Activated CD8-positive, alpha-beta T cell treated with anti-CD3 and anti-CD28 coated beads for 36 hours (primary cell): Measurements from ENCODE around the gene RHD. TPM values are rescaled to one million over a fixed set of nuclear protein-coding genes. Genes with fewer than 3 reads are reported as not detected.
A peak's percentile ranks its signal among the peaks of the same experiment; 100 is the strongest.
"Not testable (repeated sequence)": the region's sequence is repeated elsewhere in the genome, so short reads cannot be mapped to it uniquely, and the experiment has no call there.

Experiments
- ATAC-seq: fragments of 200-7000 bp; cut with Tn5 transposase; one replicate; pipeline ENCODE4 v1.10.0; 2021; ENCODE audit warnings: mild to moderate bottlenecking, moderate library complexity
- CTCF ChIA-PET: fragments of 350-600 bp; sonication (Branson Sonifier 250); formaldehyde crosslinking; loops from one replicate; lab custom pipeline; 2021; ENCODE audit warnings: antibody characterized with exemption; lab: Charles Lee
- POLR2A ChIA-PET: fragments of 350-600 bp; sonication (Branson Sonifier 250); formaldehyde crosslinking; loops from one replicate; lab custom pipeline; 2021; ENCODE audit warnings: antibody characterized with exemption; lab: Charles Lee
- DNase-seq: peaks from one replicate; pipeline ENCODE4 v3.0.0-alpha.2; 2020
- H3K27ac Mint-ChIP-seq: one replicate; pipeline ENCODE4 v1.8.0; 2021; ENCODE audit warnings: mild to moderate bottlenecking, mixed read lengths
- H3K27me3 Mint-ChIP-seq: one replicate; pipeline ENCODE4 v1.8.0; 2021; ENCODE audit warnings: mixed read lengths
- H3K36me3 Mint-ChIP-seq: one replicate; pipeline ENCODE4 v1.8.0; 2021; ENCODE audit warnings: low read depth, mixed read lengths
- H3K4me1 Mint-ChIP-seq: one replicate; pipeline ENCODE4 v1.8.0; 2021; ENCODE audit warnings: low read depth, mixed read lengths
- H3K4me3 Mint-ChIP-seq: one replicate; pipeline ENCODE4 v1.8.0; 2021; ENCODE audit warnings: mild to moderate bottlenecking, moderate library complexity, mixed read lengths
- H3K9me3 Mint-ChIP-seq: one replicate; pipeline ENCODE4 v1.8.0; 2021; ENCODE audit warnings: mixed read lengths
- intact Hi-C: fragments of 100-400 bp; cut with micrococcal nuclease; formaldehyde crosslinking; loops from one replicate; pipeline ENCODE4 v1.10.0; 2022
- total RNA-seq, 2 experiments: library from RNA; stranded (reverse); gene quantifications; one replicate each; pipeline ENCODE4 v1.2.3, GENCODE V29; 2021
- TF ChIP-seq, protein P1 (sequence below): fragments of 200-600 bp; IDR thresholded peaks from one replicate; pipeline ENCODE4 v1.8.0; 2022; ENCODE audit warnings: antibody characterized with exemption, mild to moderate bottlenecking

The RHD gene
- total RNA-seq, 2 experiments from 2014 or later = not detected

DNA sequence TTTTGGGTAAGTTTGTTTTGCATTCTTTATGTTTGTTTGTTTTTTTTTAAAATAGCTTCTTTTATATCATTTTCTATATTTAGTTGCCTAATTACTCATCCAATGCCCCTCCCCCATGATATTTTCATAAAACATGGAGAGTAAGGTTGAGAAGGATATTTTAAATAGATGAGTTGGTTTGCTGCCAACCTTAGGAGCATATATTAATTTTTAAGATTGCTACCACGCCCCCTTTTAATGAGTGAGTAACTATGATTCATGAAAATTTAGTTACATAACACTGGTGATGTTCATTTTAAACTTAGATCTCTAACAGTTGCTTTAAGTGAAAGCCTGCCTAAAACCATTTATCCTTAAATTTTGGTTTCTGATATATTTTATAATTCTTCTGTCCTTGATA is 84.5 kb downstream of the RHD start:
- peak overlapping the region; percentile 81 for H3K27ac Mint-ChIP-seq
- TF ChIP-seq, protein P1, sequence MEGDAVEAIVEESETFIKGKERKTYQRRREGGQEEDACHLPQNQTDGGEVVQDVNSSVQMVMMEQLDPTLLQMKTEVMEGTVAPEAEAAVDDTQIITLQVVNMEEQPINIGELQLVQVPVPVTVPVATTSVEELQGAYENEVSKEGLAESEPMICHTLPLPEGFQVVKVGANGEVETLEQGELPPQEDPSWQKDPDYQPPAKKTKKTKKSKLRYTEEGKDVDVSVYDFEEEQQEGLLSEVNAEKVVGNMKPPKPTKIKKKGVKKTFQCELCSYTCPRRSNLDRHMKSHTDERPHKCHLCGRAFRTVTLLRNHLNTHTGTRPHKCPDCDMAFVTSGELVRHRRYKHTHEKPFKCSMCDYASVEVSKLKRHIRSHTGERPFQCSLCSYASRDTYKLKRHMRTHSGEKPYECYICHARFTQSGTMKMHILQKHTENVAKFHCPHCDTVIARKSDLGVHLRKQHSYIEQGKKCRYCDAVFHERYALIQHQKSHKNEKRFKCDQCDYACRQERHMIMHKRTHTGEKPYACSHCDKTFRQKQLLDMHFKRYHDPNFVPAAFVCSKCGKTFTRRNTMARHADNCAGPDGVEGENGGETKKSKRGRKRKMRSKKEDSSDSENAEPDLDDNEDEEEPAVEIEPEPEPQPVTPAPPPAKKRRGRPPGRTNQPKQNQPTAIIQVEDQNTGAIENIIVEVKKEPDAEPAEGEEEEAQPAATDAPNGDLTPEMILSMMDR = no peak
- peak; percentile 18 for ATAC-seq
- H3K27me3 Mint-ChIP-seq = no peaks in the 10 kb centered on the region
- DNase-seq = no peak
- POLR2A ChIA-PET = interaction anchor here (1.1 kb wide), 1 partner anchor 13 kb away, joined by 7 read pairs; no protein-coding TSS in a partner anchor
- peaks cover 43% of the 10 kb centered on the region for H3K4me1 Mint-ChIP-seq
- intact Hi-C loops = no loop called here
- H3K4me3 Mint-ChIP-seq = no peak overlapping the region
- CTCF ChIA-PET = interaction anchor here (1.4 kb wide), 1 partner anchor 164 kb away, joined by 3 read pairs; no protein-coding TSS in a partner anchor
- no peaks in the 10 kb centered on the region for H3K9me3 Mint-ChIP-seq
- peaks cover 33% of the 10 kb centered on the region for H3K36me3 Mint-ChIP-seq

DNA sequence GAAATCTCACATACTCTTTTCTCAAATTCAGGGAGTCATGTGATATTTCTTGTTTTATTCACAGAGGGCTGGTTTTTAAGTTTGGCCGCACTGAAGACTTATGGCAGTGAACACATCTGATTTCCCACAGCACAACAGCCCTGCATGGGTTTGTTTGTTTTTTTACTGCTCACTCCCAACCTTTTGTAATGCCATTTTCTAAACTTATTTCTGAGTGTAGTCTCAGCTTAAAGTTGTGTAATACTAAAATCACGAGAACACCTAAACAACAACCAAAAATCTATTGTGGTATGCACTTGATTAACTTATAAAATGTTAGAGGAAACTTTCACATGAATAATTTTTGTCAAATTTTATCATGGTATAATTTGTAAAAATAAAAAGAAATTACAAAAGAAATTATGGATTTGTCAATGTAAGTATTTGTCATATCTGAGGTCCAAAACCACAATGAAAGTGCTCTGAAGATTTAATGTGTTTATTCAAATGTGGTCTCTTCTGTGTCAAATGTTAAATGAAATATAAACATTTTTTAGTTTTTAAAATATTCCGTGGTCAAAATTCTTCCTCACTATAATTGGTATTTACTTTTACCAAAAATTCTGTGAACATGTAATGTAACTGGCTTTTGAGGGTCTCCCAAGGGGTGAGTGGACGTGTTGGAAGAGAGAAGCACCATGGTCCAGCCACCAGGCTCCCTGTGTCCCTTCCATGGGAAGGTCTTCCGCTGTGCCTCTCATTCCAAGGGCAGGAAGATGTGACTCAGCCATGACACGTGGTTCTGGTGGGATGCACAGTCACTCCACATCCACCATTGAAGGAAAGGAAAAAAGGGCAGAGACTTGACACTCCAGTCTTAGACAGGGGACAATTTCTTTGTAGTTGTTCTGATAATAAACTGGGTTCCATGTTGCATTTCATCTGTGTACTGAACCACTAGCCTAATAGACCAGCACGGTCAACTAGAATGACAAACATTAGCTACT is 88.6 kb downstream of the RHD start:
- H3K27ac Mint-ChIP-seq = peak overlapping the region; percentile 74
- no peaks in the 10 kb centered on the region for H3K27me3 Mint-ChIP-seq
- H3K4me1 Mint-ChIP-seq = peaks cover 38% of the 10 kb centered on the region
- no peak for DNase-seq
- ChIA-PET POLR2A (no interaction called here), CTCF (no interaction called here)
- no peak for ATAC-seq
- TF ChIP-seq, protein P1 = no peak
- no peaks in the 10 kb centered on the region for H3K9me3 Mint-ChIP-seq
- intact Hi-C loops = no loop called here
- no peak overlapping the region for H3K4me3 Mint-ChIP-seq
- peaks cover 29% of the 10 kb centered on the region for H3K36me3 Mint-ChIP-seq

DNA sequence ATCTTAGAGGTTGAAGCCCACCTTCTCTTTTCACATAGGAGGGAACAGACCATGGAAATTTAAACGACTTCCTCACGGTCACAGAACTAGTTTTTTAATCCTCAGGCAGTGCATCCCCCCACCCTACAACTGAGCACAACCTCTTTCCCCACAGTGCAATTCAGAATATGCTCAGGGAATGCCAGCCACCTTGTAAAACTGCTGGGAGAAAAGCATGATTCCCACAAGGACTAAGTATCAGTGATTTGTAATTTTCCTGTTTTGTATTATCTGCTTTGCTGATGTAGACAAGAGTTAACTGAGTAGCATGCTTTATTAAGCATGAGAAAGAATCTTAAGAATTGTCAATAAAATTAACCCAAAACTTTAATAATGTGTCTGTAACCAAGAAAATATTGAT is 89.6 kb downstream of the RHD start:
- Mint-ChIP-seq H3K36me3 (peaks cover 23% of the 10 kb centered on the region), H3K27me3 (no peaks in the 10 kb centered on the region), H3K9me3 (no peaks in the 10 kb centered on the region), H3K27ac (peak overlapping the region; percentile 74), H3K4me1 (peaks cover 30% of the 10 kb centered on the region), H3K4me3 (no peak overlapping the region)
- TF ChIP-seq, protein P1 = no peak
- POLR2A ChIA-PET = no interaction called here
- DNase-seq (no peak), ATAC-seq (no peak)
- CTCF ChIA-PET = no interaction called here
- intact Hi-C loops = no loop called here

DNA sequence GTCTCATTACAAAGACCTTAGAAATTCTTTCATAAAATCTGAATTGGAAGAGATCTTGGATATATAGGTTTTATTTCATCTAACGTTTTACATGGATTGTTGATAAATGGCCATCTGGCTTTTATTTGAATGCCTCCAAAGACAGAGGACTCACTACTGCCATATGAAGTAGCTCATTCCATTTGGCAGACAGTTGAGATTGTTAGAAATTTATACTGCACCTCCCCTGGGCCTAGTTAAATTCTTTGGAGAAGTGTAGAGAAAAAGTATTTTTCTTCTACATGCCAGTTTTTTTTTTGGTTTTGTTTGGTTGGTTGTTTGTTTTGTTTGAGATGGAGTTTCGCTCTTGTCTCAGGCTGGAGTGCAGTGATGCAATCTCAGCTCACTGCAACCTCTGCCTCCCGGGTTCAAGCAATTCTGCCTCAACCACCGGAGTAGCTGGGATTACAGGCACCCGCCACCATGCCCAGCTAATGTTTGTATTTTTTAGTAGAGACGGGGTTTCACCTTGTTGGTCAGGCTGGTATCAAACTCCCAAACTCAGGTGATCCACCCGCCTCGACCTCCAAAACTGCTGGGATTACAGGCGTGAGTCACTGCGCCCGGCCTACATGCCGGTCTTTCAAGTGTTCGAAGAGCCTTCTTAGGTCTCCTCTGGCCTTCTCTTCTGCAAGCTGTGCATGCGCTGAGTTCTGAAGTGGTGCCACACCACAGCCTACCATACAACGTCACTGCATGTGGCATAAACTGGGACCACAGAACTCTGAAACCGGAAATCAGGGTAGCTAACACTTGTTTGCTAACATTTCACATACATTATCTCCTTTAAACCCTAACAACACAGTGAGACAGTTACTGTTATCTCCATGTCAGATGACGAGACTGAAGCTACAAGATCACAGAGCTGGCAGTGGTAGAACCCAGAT is 90.6 kb downstream of the RHD start:
- peaks cover 22% of the 10 kb centered on the region for H3K4me1 Mint-ChIP-seq
- CTCF ChIA-PET, H3K27me3 Mint-ChIP-seq, H3K9me3 Mint-ChIP-seq, H3K27ac Mint-ChIP-seq, POLR2A ChIA-PET, H3K4me3 Mint-ChIP-seq, intact Hi-C loops, DNase-seq: not testable (repeated sequence)
- peak; percentile 93 for ATAC-seq
- H3K36me3 Mint-ChIP-seq = peaks cover 21% of the 10 kb centered on the region

DNA sequence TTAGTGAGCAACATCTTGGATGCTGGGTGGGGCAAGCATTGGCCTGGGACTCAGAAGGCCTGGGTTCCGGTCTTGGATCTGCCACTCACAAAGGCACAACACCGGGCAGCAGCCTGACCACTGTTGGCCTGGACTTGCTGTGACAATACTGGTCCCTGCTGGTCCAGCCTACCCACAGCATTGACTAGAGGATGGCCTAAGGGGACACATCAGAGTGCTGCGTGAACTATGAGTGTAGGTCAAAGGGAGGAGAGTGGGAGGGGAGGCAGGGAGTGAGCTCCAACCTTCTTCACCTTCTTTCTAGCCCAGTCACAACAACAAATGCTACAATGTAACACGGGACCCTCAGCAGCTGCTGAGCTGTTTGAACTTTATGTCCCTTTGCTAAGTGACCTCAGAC is 96.9 kb downstream of the RHD start:
- Mint-ChIP-seq H3K4me1 (no peaks in the 10 kb centered on the region), H3K9me3 (no peaks in the 10 kb centered on the region), H3K36me3 (no peaks in the 10 kb centered on the region), H3K4me3 (no peak overlapping the region), H3K27ac (no peak overlapping the region), H3K27me3 (no peaks in the 10 kb centered on the region)
- POLR2A ChIA-PET = interaction anchor here (1.0 kb wide), 1 partner anchor 169 kb away, joined by 3 read pairs; no protein-coding TSS in a partner anchor
- DNase-seq (no peak), ATAC-seq (no peak)
- CTCF ChIA-PET = no interaction called here
- intact Hi-C loops = no loop called here
- TF ChIP-seq, protein P1 = no peak

DNA sequence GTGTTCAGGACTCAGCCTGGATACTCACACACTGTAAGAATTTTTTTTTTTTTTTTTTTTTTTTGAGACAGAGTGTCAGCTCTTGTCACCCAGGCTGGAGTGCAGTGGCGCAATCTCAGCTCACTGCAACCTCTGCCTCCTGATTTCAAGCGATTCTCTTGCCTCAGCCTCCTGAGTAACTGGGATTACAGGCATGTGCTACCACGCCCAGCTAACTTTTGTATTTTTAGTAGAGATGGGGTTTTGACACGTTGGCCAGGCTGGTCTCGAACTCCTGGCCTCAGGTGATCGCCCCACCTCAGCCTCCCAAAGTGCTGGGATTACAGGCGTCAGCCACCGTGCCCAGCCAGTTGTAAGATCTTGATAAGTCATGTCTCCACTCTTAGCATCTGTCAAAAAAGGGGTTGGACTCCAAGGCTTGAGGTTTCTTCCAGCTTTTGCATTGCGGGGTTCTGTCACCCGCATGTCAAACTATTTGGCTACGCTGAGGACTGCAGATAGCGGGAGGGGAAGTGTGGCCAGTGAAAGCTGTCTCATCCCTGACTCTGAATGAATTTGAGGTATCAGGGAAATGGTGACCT is 97.5 kb downstream of the RHD start:
- CTCF ChIA-PET = not testable (repeated sequence)

DNA sequence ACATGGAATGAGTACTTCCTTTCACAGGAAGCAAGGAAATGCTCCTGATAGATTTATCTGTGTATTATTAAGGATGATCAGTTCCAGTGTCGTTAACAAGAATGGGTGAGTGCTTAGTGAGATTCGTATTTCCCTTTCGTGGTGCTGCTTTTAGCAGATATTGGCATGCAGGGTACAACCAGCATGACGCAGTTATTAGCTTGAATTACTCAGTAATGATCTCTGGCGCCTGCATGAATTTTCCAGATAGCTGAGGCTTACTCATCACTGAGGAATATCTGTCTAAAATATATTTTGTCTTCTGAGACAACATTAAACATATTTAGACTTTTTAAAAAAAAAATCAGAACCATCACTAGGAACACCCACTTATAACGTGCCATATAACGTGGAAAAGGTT is 99.4 kb downstream of the RHD start:
- POLR2A ChIA-PET = not testable (repeated sequence)

More for the DNA sequence above, 97.5 kb downstream of the RHD start:
- intact Hi-C loops, H3K4me1 Mint-ChIP-seq, H3K36me3 Mint-ChIP-seq, H3K27ac Mint-ChIP-seq, DNase-seq, H3K27me3 Mint-ChIP-seq, ATAC-seq, H3K4me3 Mint-ChIP-seq, H3K9me3 Mint-ChIP-seq: not testable (repeated sequence)
- POLR2A ChIA-PET = interaction anchor here (1.0 kb wide), 1 partner anchor 168 kb away, joined by 3 read pairs; no protein-coding TSS in a partner anchor

More for the DNA sequence above, 99.4 kb downstream of the RHD start:
- H3K36me3 Mint-ChIP-seq, H3K9me3 Mint-ChIP-seq, H3K27ac Mint-ChIP-seq, H3K4me1 Mint-ChIP-seq, ATAC-seq, CTCF ChIA-PET, H3K4me3 Mint-ChIP-seq, H3K27me3 Mint-ChIP-seq, DNase-seq, intact Hi-C loops: not testable (repeated sequence)
